CD4-positive, alpha-beta T cell treated with Interleukin-17A for 4 hours (primary cell): ENCODE measurements around the gene NBAS.
"Not testable (repeated sequence)": the region's sequence is repeated elsewhere in the genome, so short reads cannot be mapped to it uniquely, and the experiment has no call there.

Source experiments
- DNase-seq: peaks from one replicate; pipeline ENCODE4 v3.0.0-alpha.2; 2020; ENCODE audit warnings: mixed read lengths

The NBAS gene

DNA sequence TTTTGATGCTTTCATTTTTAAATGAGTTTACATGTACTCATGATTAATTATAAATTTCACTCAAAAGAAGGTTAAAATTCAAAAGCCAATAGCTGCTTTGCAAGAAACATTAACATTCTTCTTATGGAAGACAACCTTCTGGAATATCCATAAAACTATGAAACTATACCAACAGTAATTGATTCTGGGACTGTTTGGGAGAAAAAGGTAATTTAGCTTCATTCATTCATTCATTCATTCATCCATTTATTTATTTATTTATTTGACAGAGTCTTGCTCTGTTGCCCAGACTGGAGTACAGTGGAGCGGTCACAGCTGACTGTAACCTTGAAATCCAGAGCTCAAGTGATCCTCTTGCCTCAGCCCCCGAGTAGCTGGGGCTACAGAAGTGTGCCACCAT is 110.3 kb downstream of the NBAS start:
- DNase-seq = no peak

DNA sequence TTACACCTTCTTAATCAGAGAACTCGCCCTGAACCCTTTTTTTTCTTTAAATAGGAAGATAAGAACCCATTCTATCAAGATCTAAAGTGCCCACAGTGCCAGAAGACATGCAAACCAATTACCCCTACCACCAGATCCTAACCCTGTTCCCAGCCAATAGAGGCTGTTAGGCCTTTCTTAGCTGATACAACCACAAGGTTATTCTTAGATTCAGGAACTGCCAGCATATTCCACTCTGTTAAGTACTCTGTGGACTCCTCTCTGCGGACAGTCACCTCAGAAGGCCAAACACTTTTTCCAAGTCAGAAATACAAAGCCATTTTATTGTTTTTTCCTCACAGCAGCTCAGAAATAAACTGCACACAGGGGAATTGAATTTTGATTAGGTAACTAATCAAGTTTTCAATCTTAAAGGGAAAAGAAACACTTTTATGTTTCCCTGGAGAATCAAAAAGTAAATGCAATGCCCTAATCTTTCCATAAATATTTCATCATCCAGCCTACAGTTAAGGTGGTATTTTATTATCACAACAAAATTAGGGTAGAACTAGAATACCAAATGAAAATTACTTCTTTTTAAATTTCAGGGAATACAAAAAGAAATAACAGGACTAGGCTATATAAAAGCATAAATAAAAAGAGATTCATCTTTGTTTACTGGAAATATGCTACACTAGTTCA is 111.4 kb downstream of the NBAS start:
- no peak for DNase-seq

- no peak for DNase-seq
Measured at GRCh38 chr2:15448250-15448839, 112.8 kb downstream of the NBAS start.

GRCh38 chr2:15447381-15447780 is 113.8 kb downstream of the NBAS start:
- DNase-seq = no peak

DNA sequence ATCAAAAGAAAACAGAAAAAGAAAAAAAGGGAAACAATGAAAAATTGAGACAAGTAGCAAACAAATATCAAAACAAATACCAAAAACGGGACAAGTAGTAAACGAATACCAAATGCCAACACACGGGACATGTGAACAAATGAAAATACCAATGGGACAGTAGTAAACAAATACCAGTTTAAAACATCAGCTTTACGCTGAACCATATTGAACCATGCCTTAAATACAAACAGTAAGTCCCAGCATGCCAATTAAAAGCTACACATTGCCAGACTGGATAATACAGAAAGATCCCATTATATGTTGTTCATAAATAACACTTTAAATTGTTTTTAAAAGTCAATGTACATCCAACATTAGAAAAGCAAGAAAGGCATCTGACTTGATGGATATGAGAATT is 114.2 kb downstream of the NBAS start:
- no peak for DNase-seq

DNA sequence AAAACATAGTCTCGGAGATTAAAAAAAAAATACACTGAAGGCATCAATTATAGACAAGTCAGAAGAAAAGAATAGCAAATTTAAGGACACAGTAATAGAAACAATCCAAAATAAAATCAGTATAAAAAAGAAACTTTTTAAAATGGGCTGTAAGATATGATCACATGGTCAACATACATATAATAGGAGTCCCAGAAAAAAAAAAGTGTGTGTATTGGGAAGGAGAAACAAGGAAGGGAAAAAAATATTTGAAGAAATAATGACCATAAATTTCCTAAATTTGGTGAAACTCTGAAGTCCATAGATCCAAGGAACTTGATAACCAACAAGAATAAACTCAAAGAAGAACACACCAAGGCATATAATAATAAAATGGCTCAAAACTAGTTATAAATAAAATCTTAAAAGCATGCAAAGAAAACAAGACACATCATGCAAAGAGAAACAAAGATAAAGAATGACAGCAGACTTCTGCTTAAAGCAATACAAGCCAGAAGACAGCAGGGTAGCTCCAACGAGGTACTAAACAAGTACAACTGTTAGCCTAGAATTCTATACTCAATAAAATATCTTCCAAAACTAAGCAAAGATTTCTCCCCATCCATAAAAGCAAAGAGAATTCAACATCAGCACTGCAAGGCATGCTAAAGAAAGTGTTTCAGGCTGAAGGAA is 115.1 kb downstream of the NBAS start:
- DNase-seq = no peak

GRCh38 chr2:15439768-15440524 is 121.2 kb downstream of the NBAS start:
- DNase-seq = not testable (repeated sequence)

GRCh38 chr2:15439366-15439765 is 121.8 kb downstream of the NBAS start:
- not testable (repeated sequence) for DNase-seq

- no peak for DNase-seq
Measured at GRCh38 chr2:15436195-15436594, 124.9 kb downstream of the NBAS start.

DNA sequence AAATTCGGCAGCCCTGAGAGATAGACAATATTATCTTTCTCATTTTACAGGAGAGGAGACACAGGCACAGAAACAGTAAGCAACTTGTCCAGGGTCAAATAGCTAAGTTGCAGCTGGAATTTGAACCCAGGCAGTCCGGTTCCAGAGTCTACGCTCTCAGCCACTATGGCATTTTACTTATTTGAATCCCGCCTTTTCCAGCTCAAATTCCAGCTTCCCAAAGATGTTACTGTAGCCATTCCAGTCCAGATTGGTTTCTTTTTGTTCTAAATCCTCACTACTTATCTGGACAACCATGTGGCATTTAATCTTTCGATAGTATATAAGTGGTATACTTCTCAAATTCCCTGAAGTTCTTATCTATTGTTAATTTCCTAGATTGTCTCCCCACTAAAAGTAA is 125.7 kb downstream of the NBAS start:
- no peak for DNase-seq

- DNase-seq = no peak
Measured at GRCh38 chr2:15432642-15433256, 128.4 kb downstream of the NBAS start.

DNA sequence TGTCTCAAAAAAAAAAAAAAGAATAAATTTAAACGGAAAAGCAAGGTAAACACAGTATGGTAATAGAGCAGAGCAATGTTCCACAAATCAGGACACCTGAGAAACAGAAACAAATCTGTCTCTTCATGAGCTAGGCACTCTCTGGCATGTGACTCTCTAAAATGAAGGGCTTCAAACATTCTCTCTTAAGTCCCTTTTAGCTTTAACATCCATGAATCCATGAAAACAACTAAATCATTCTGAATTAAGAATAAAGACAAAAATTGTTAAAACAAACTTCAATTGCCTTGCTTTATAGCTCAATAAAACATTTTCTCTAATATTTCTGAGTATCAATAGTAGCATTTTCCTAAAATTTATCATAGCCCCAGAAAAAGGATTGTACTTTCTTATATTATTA is 132.1 kb downstream of the NBAS start:
- no peak for DNase-seq

DNA sequence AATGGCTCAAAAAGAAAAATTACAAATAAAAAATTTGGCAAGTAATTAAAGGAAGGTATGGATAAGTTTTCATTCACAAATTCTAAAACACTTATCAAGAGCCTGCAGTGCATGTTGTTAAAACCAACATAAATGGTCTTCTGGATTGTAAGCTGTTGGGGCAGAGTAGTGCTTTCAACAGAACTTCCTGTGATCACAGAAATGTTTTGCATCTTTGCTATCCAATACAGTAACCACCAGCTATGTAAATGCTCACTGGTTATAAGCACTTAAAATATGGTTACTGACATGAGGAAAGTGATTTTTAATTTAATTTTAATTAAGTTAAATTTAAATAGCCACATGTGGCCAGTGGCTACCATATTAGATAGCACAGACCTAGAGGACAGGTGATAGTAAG is 133.1 kb downstream of the NBAS start:
- no peak for DNase-seq

DNA sequence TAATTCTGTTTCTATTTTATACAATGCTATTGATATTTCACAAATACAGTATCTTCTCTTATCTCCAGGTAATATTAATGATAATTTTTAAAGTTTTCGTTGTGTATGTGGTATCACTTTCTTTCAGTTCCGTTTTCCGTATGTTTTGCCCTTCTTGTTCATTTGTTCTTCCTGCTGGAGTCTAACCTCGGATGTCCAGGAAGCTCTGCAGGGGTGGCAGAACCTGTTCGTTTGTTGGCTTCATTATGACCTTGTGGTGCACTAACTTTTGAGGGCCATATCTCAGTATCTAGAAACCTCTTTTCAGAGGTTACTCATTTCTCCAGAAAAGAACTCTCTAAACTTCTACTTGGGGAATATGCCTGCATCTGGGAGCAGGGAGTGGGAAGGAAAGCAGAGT is 134.5 kb downstream of the NBAS start:
- no peak for DNase-seq

- DNase-seq = no peak
Measured at GRCh38 chr2:15425712-15426111, 135.4 kb downstream of the NBAS start.

DNA sequence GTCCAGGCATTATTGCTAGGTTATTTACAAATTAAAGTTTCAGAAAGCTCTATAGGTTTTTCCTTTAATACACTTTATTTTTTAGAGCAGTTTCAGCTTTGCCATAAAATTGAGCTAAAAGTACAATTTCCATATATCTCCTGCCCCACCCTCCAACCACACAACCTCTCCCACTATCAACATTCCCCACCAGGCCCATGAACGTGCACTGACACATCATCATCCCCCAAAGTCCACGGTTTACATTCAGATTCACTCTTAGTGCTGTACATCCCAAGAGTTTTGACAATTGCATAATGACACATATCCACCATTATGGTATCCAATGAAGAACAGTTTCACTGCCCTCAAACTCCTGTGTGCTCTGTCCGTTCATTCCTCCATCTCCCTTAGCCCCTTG is 139.4 kb downstream of the NBAS start:
- no peak for DNase-seq

- DNase-seq = no peak
Measured at GRCh38 chr2:15415748-15416147, 145.4 kb downstream of the NBAS start.

DNA sequence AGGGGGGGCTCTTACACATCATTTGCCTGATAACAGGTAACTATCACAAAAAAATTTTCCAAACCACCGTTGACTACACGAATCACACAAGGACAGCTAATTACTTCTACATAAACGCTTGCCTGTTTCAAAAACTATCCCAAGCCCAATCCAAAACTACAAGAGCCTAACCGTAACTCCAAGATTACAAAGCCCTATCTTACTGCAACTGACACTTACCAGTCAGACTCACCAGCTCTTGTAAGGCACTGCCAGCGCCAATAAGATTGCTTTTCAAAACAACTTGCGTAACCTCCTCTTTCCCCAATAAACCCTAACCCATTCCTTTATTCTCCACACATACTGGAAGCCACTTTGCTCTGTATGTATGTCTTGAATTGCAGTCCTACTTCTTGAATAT is 148.4 kb downstream of the NBAS start:
- no peak for DNase-seq

- no peak for DNase-seq
Measured at GRCh38 chr2:15412309-15412708, 148.8 kb downstream of the NBAS start.

DNA sequence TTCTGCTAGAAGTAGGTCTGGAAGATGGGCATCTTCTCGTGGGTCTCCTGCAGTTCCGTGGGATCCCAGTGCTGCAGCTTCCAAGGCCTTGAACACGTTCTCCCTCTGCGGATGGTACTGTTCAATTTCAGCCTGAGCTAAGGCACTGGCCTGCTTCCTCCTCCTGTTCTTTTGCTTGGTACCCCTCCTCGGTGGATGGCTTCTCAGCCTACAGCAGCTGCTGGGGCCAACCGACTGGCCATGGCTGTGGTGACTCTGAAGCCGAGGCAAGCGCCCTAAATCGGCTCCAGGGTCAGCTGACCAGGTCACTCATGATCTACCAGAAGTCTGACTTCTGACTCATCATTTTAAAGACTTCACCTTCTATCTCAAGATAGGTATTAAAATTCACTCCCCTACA is 150.2 kb downstream of the NBAS start:
- DNase-seq = no peak

- no peak for DNase-seq
Measured at GRCh38 chr2:15408759-15409158, 152.4 kb downstream of the NBAS start.

GRCh38 chr2:15407666-15408065 is 153.5 kb downstream of the NBAS start:
- DNase-seq = no peak

- DNase-seq = not testable (repeated sequence)
Measured at GRCh38 chr2:15404511-15404910, 156.6 kb downstream of the NBAS start.
